HS-5 (cell line): ENCODE results near the gene MAGEB16.

Experiments
- DNase-seq: peaks from one replicate; pipeline ENCODE4 v3.0.0-alpha.2; 2012; ENCODE audit warnings: low read depth

Gene MAGEB16

DNA sequence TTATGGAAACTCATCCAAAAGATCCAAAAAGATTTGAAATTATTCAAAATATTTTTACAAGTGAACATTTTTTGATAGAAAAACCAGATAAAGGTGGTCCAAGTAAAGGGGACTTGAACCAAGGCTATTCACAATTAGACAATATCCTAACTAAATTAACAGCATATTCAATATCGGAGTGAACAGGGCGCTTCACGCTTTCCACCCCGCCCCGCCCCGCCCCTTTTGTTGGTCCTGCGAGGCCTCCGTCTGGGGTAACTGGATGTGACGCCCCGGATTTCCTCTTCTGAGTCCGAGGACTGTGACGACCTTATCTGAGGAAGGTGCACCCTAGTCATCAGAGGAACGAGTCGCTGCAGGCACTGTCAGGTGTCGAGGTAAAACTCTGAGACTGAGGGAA, at the start of gene MAGEB16:
TSS of gene MAGEB16 (plus strand) at position 301 of the 400 bp plus-strand sequence. CDS start 3,855 bp downstream, outside the sequence.
- DNase-seq: no peak

GRCh38 chrX:35773958-35774564, 24.1 kb upstream of the MAGEB16 start:
- no peak for DNase-seq

- DNase-seq: no peak
Observed at GRCh38 chrX:35785075-35785474, 13.1 kb upstream of the MAGEB16 start.

GRCh38 chrX:35786271-35786670, 11.9 kb upstream of the MAGEB16 start:
- DNase-seq: no peak

DNA sequence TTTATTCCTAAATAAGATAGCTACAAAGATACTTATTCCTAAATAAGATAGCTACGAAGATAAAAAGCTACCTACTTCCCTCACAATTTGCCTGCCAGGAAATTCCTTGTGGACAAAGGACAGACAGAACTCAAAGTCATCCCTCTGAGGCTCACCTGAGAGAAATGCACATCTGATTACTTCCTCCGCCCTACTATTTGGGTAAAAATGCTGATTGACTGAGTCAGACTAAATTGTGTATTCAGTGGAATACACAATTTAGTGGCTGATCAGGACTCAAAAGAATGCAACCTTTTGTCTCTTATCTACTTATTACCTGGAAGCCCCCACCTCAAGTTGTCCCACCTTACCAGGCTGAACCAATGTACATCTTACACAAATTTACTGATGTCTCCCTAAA, 10.3 kb upstream of the MAGEB16 start:
- DNase-seq: no peak

DNA sequence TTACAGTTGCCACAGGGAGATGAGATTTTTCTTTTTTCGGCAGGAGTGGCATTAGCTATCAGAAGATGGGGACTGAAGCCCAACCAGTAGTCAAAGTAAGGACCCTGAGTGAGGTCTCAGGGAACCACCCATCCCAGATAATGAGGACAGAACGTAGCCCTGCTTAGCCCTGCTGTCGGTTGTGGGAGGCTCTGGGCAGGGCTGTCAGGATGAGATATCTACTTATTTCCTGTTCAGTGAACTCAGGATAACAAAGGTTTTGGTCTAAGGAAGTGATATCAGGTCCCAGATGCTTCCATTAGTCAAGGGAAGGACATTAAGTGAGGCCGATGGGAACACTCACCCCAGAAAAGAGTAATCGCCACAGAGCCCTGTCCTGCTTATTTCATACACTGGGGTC, 2.3 kb downstream of the MAGEB16 start:
- no peak for DNase-seq

DNA sequence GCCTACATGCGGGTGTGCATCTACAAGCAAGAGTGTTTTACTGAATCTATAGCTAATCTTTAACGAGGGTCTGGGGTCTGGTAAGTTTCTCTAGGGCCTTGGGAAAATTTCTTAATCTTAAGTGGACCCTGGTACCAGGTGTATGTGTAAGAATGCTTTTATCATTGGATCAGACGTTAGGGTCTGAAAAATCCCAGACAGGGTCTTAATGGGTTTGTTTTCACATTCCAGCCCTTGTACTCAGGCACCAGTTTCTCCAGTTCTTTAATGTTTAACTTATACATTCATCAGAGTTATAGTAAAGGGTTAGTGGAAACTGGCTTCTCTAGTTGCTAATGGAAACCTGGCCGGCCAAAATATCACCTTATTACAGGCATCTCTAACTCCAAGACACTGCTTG, 11.6 kb downstream of the MAGEB16 start:
- DNase-seq: no peak

DNA sequence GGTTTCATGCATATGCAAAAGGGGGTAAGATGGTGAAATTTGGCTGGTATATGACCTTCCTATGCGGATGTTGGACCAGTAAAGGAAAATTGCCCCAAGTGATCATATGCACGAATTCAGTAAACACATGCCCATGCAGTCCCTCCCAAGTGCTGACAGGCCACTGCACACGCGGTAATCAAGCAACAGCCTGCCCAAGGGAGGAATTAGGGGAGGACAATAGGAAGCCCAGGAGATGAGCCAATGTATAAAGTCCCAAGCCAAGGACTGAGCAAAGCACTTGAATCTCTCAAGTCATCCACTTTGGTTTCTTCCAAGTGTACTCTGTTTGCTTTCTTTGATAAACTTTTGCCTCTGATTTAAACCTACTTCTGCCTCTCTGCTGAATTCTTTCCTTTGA, 21.1 kb downstream of the MAGEB16 start:
- no peak for DNase-seq

DNA sequence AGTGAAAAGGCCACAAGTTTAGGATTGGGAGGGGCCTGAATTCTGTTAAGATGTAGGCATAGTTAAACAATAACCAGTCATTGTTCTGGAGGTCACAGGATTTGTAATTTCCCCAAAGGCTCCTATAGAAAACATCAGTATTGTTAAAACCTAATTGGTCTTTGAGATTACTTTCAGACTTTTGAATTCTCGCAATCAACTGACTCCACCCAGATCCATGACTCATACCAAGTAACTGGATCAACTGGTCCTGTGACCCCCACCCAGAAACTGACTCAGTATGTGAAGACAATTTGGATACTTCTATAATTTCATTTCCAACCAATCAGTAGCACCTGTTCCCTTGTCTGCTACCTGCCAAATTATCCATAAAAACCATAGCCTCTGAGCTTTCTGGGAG, 28.4 kb downstream of the MAGEB16 start:
- DNase-seq: no peak

GRCh38 chrX:35829501-35829900, 31.4 kb downstream of the MAGEB16 start:
- no peak for DNase-seq

- no peak for DNase-seq
Observed at GRCh38 chrX:35841872-35842271, 43.7 kb downstream of the MAGEB16 start.

DNA sequence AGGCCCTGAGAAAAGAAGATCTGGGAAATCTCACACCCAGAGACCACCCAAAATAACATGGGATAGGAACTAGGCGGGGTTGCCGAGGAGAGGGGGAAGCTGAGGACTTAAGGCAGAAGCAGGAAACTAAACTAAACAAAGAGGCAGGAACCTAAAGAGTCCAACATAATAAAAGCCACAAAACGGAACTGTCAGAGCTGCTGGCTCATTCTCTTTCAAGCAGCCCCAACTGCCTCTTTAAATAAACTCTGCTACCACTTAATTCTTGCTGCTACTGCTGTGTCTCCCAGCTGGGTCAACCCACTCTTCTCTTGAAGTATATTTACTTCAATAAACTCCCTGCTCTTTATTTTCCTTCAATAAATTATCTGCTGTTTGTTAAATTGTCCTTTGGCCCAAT, 44.5 kb downstream of the MAGEB16 start:
- DNase-seq: no peak

- no peak for DNase-seq
Observed at GRCh38 chrX:35847736-35848135, 49.6 kb downstream of the MAGEB16 start.
